NT2/D1 (cell line): ENCODE measurements around the gene CREB1.

Source experiments
- YY1 ChIP-seq: IDR thresholded peaks from 2 replicates; pipeline ENCODE4 v1.6.1; 2011; ENCODE audit not compliant: insufficient read length, insufficient read depth
- ZNF274 ChIP-seq: IDR thresholded peaks from 2 replicates; pipeline ENCODE4 v1.6.1; 2011; ENCODE audit warnings: mild to moderate bottlenecking, low read depth, low read length

DNA sequence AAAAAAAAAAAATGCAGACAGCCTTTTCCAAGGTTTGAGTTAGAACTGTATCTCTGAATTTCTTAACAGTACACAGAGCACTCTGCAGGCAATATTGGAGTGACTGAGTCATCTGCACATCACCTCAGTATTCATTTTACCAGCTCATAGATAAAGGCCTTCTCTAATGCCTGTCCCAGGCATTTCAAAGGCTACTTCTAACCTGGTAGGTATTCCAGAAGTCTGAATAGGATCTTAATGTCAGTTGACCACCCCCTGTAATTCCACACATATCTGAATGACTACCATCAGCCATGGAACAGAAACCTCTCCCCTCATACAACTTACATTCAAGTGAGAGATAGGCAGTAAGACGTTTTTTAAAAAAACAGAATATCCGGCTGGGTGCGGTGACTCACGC is 86.4 kb downstream of the CREB1 start:
- TF ChIP-seq ZNF274 (no peak), YY1 (no peak)
